NCI-H345 treated with DMSO at 0.1 percent for 48 hours (cell line): ENCODE results near the gene FIGLA.
"Not testable (repeated sequence)": the region's sequence is repeated elsewhere in the genome, so short reads cannot be mapped to it uniquely, and the experiment has no call there.

Experiments used
- DNase-seq: peaks from one replicate; lab custom pipeline; 2025; ENCODE audit not compliant: unreplicated experiment; lab: John Stamatoyannopoulos, UW

The FIGLA gene

GRCh38 chr2:70747284-70747683, 43.2 kb downstream of the FIGLA start:
- no peak for DNase-seq

GRCh38 chr2:70746094-70746974, 44.1 kb downstream of the FIGLA start:
- DNase-seq = peak; percentile 48

- DNase-seq = no peak
Measured at GRCh38 chr2:70745276-70745825, 45.1 kb downstream of the FIGLA start.

GRCh38 chr2:70744397-70744796, 46.0 kb downstream of the FIGLA start:
- no peak for DNase-seq

GRCh38 chr2:70743677-70744076, 46.8 kb downstream of the FIGLA start:
- no peak for DNase-seq

GRCh38 chr2:70743068-70743467, 47.4 kb downstream of the FIGLA start:
- DNase-seq = no peak

- DNase-seq = not testable (repeated sequence)
Measured at GRCh38 chr2:70739492-70739891, 51.0 kb downstream of the FIGLA start.

GRCh38 chr2:70738159-70738558, 52.3 kb downstream of the FIGLA start:
- DNase-seq = no peak

- DNase-seq = no peak
Measured at GRCh38 chr2:70735071-70735470, 55.4 kb downstream of the FIGLA start.

- no peak for DNase-seq
Measured at GRCh38 chr2:70733646-70734180, 56.7 kb downstream of the FIGLA start.

GRCh38 chr2:70732766-70733645, 57.4 kb downstream of the FIGLA start:
- no peak for DNase-seq

- DNase-seq = no peak
Measured at GRCh38 chr2:70730730-70731129, 59.7 kb downstream of the FIGLA start.

- DNase-seq = no peak
Measured at GRCh38 chr2:70729647-70730046, 60.8 kb downstream of the FIGLA start.

GRCh38 chr2:70728128-70728527, 62.3 kb downstream of the FIGLA start:
- DNase-seq = no peak
